GM19240 (cell line): ENCODE data around the gene YRDC.

Experiments used
- DNase-seq: peaks from one replicate; pipeline ENCODE4 v3.0.0; 2011; ENCODE audit warnings: low spot score; ENCODE audit not compliant: insufficient read length

The YRDC gene

GRCh38 chr1:37822906-37823815 lies 15.2 kb upstream of the YRDC start:
- no peak for DNase-seq

GRCh38 chr1:37821481-37821880 lies 13.5 kb upstream of the YRDC start:
- DNase-seq: no peak

- no peak for DNase-seq
Observed at GRCh38 chr1:37817481-37817880, 9.5 kb upstream of the YRDC start.

GRCh38 chr1:37814252-37814651 lies 6.2 kb upstream of the YRDC start:
- DNase-seq: no peak

GRCh38 chr1:37813529-37814145 lies 5.6 kb upstream of the YRDC start:
- DNase-seq: no peak

GRCh38 chr1:37811027-37811655 lies 3.1 kb upstream of the YRDC start:
- peak; percentile 52 for DNase-seq

- DNase-seq: no peak
Observed at GRCh38 chr1:37809942-37810341, 1.9 kb upstream of the YRDC start.

- DNase-seq: no peak
Observed at GRCh38 chr1:37808369-37809319, 636 bp upstream of the YRDC start.

GRCh38 chr1:37807220-37807554 lies 821 bp downstream of the YRDC start:
- DNase-seq: no peak

- DNase-seq: no peak
Observed at GRCh38 chr1:37802439-37802838, 5.6 kb downstream of the YRDC start.

- DNase-seq: no peak
Observed at GRCh38 chr1:37797750-37798345, 10.2 kb downstream of the YRDC start.

GRCh38 chr1:37795340-37796125 lies 12.5 kb downstream of the YRDC start:
- no peak for DNase-seq

GRCh38 chr1:37794372-37795339 lies 13.4 kb downstream of the YRDC start:
- DNase-seq: no peak

GRCh38 chr1:37793773-37794371 lies 14.1 kb downstream of the YRDC start, which contains the start of gene MANEAL:
Gene MANEAL, plus strand, starts transcription at chr1:37793847. Its CDS starts 336 bp downstream, at chr1:37794183.
- peak; percentile 59 for DNase-seq

GRCh38 chr1:37792943-37793686 lies 14.9 kb downstream of the YRDC start:
- no peak for DNase-seq

- no peak for DNase-seq
Observed at GRCh38 chr1:37782491-37782890, 25.5 kb downstream of the YRDC start.

GRCh38 chr1:37778654-37779053 lies 29.4 kb downstream of the YRDC start:
- DNase-seq: no peak
